HG02938 (cell line): ENCODE data around the gene TSSK1B.
"Not testable (repeated sequence)": the region's sequence is repeated elsewhere in the genome, so short reads cannot be mapped to it uniquely, and the experiment has no call there.

ENCODE experiments used
- ATAC-seq: cut with Tn5 transposase; IDR thresholded peaks from one replicate; pipeline ENCODE4 v1.9.1; 2021; ENCODE audit warnings: mild to moderate bottlenecking, moderate library complexity; ENCODE audit not compliant: unreplicated experiment

TSSK1B gene

GRCh38 chr5:113404269-113404668, 30.5 kb downstream of the TSSK1B start:
- ATAC-seq = no peak

GRCh38 chr5:113397986-113398385, 36.8 kb downstream of the TSSK1B start:
- ATAC-seq = not testable (repeated sequence)

- no peak for ATAC-seq
Measured at GRCh38 chr5:113397046-113397445, 37.7 kb downstream of the TSSK1B start.

DNA sequence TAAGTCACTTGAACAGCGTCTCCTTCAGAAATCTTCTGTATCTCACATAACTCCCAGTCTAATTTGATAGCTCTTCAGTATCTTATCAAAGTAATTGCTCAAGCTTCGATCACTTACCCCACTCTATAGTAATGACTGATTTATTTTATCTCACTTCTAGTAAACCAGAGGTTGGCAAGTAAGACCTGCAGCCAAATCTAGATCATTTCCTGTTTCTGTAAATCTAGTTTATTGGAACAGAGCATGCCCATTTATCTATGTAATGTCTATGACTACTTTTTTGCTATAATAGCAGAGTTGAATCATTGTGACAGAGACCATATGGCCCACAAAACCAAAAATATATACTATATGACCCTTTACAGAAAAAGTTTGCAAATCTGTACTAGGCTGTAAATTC, 40.1 kb downstream of the TSSK1B start:
- ATAC-seq = no peak

DNA sequence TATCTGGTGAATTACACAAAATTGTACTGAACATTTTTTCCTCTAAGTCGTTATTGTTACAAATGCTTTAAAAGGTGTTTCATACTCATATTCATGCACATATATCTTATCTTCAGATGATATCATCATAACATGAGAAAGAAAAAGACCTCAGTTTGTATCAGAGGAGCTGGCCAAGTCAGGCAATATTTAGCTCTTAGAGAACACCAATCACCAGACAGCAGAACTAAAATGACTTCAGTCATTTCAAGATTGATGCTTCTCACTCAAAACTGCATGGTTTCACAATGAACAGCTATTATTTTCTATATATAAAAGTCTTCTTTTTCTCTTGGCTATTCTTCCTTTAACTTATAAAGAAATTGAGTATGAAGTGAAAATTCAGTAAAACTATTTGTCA, 44.6 kb downstream of the TSSK1B start:
- no peak for ATAC-seq

GRCh38 chr5:113389116-113389515, 45.7 kb downstream of the TSSK1B start:
- no peak for ATAC-seq

DNA sequence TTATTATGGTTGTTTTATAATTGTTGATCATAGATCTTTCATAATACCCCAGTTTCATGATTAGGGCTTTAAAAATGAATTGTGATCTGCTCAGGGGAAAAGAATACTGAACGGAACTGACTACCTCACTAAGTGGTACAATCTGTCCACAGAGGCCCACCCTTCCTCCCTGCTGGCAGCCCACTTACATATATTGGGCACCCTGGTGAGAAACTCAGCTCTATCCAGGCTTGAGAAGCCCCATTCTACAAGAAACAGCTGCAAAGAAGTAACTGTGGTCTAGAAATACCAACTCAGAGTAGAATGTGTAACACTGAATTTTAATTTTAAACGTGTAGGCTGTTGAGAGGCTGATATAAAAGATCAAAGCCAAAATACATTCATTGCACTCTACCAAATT, 46.9 kb downstream of the TSSK1B start:
- ATAC-seq = no peak

- ATAC-seq = no peak
Measured at GRCh38 chr5:113384782-113385285, 50.0 kb downstream of the TSSK1B start.

GRCh38 chr5:113382731-113383130, 52.1 kb downstream of the TSSK1B start:
- no peak for ATAC-seq
